Panc1 (cell line): Measurements from ENCODE around the gene CACNG6.

Experiments used
- POLR2AphosphoS5 ChIP-seq: IDR thresholded peaks from 2 replicates; pipeline ENCODE4 v1.6.1; 2012; ENCODE audit warnings: mild to moderate bottlenecking, low read depth, low read length, moderate library complexity
- SIN3A ChIP-seq: IDR thresholded peaks from 2 replicates; pipeline ENCODE4 v1.6.1; 2012; ENCODE audit warnings: low read depth, mild to moderate bottlenecking, low read length, moderate library complexity, borderline replicate concordance; ENCODE audit not compliant: insufficient read depth
- TCF7L2 ChIP-seq: IDR thresholded peaks from 2 replicates; pipeline ENCODE4 v1.6.1; 2011; ENCODE audit warnings: mild to moderate bottlenecking, low read depth, low read length, inconsistent platforms
- TF ChIP-seq, protein P1 (sequence below), 2 experiments: IDR thresholded peaks; 2 replicates each; pipeline ENCODE4 v1.6.1; 2011 to 2012; ENCODE audit warnings: low read depth in 2 of 2, control low read depth in 1 of 2, low read length in 1 of 2, mild to moderate bottlenecking in 1 of 2, moderate library complexity in 1 of 2; ENCODE audit not compliant: insufficient read depth in 1 of 2
- TF ChIP-seq, protein P2 (sequence below): fragments of 450-650 bp; IDR thresholded peaks from 2 replicates; pipeline ENCODE4 v1.5.1; 2017; ENCODE audit warnings: mild to moderate bottlenecking

DNA sequence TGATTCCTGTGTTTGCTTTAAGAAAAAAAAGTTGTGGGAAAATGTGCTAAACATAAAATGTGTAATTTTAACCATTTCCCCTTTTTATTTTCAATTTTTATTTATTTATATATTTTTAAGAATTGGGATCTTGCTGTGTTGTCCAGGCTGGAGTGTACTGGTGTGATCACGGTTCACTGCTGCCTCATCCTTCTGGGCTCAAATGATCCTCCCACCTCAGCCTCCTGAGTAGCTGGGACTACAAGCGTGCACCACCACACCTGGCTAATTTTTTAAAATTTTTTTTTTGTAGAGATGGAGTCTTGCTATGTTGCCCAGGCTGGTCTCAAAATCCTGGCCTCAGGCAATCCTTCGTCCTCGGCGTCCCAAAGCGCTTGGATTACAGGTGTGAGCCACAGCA, 19.0 kb downstream of the CACNG6 start:
- TF ChIP-seq POLR2AphosphoS5: no peak
- TF ChIP-seq, protein P1, sequence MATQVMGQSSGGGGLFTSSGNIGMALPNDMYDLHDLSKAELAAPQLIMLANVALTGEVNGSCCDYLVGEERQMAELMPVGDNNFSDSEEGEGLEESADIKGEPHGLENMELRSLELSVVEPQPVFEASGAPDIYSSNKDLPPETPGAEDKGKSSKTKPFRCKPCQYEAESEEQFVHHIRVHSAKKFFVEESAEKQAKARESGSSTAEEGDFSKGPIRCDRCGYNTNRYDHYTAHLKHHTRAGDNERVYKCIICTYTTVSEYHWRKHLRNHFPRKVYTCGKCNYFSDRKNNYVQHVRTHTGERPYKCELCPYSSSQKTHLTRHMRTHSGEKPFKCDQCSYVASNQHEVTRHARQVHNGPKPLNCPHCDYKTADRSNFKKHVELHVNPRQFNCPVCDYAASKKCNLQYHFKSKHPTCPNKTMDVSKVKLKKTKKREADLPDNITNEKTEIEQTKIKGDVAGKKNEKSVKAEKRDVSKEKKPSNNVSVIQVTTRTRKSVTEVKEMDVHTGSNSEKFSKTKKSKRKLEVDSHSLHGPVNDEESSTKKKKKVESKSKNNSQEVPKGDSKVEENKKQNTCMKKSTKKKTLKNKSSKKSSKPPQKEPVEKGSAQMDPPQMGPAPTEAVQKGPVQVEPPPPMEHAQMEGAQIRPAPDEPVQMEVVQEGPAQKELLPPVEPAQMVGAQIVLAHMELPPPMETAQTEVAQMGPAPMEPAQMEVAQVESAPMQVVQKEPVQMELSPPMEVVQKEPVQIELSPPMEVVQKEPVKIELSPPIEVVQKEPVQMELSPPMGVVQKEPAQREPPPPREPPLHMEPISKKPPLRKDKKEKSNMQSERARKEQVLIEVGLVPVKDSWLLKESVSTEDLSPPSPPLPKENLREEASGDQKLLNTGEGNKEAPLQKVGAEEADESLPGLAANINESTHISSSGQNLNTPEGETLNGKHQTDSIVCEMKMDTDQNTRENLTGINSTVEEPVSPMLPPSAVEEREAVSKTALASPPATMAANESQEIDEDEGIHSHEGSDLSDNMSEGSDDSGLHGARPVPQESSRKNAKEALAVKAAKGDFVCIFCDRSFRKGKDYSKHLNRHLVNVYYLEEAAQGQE (IDR thresholded peaks at IDR 0.05; ENCODE audit: insufficient read depth in 1 of 2, low read depth in 2 of 2, low read length in 1 of 2): no peak
- TF ChIP-seq, protein P2, sequence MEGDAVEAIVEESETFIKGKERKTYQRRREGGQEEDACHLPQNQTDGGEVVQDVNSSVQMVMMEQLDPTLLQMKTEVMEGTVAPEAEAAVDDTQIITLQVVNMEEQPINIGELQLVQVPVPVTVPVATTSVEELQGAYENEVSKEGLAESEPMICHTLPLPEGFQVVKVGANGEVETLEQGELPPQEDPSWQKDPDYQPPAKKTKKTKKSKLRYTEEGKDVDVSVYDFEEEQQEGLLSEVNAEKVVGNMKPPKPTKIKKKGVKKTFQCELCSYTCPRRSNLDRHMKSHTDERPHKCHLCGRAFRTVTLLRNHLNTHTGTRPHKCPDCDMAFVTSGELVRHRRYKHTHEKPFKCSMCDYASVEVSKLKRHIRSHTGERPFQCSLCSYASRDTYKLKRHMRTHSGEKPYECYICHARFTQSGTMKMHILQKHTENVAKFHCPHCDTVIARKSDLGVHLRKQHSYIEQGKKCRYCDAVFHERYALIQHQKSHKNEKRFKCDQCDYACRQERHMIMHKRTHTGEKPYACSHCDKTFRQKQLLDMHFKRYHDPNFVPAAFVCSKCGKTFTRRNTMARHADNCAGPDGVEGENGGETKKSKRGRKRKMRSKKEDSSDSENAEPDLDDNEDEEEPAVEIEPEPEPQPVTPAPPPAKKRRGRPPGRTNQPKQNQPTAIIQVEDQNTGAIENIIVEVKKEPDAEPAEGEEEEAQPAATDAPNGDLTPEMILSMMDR: no peak
- TF ChIP-seq TCF7L2: no peak
- TF ChIP-seq SIN3A: no peak
